Small intestine (tissue), 7 donors: Measurements from ENCODE around the gene MRPS14. TPM values are rescaled to one million over a fixed set of nuclear protein-coding genes. Genes with fewer than 3 reads are reported as not detected.

Experiments
- DNase-seq, 2 donors: peaks; one replicate each; pipeline versions ENCODE4 v3.0.0 to v3.0.0-alpha.2; 2013
- FAIRE-seq: peaks from 2 replicates; lab custom pipeline; 2012; peaks lifted over from hg19 to GRCh38; lab: Jason Lieb, UNC
- H3K27ac ChIP-seq, 3 donors: one replicate each; pipeline ENCODE4 v1.5.1; 2013; ENCODE audit warnings: low read length in 2 of 3, mild to moderate bottlenecking in 2 of 3, control low read depth in 1 of 3, inconsistent platforms in 1 of 3, low read depth in 1 of 3, moderate library complexity in 1 of 3
- H3K27me3 ChIP-seq, 3 donors: one replicate each; pipeline ENCODE4 v1.6.1; 2013; ENCODE audit warnings: low read length in 3 of 3, inconsistent platforms in 1 of 3; ENCODE audit not compliant: control insufficient read depth in 3 of 3, insufficient read depth in 3 of 3
- H3K36me3 ChIP-seq, 3 donors: one replicate each; pipeline ENCODE4 v1.6.1; 2013; ENCODE audit warnings: low read length in 3 of 3, inconsistent platforms in 1 of 3, low read depth in 1 of 3, mild to moderate bottlenecking in 1 of 3, moderate library complexity in 1 of 3; ENCODE audit not compliant: control insufficient read depth in 3 of 3, insufficient read depth in 2 of 3
- H3K4me1 ChIP-seq, 3 donors: one replicate each; pipeline ENCODE4 v1.6.1; 2013; ENCODE audit warnings: low read length in 2 of 3, inconsistent platforms in 1 of 3, low read depth in 1 of 3, mild to moderate bottlenecking in 1 of 3, moderate library complexity in 1 of 3; ENCODE audit not compliant: control insufficient read depth in 3 of 3, insufficient read depth in 2 of 3
- H3K4me3 ChIP-seq, 3 donors: one replicate each; pipeline ENCODE4 v1.5.1; 2013; ENCODE audit warnings: low read length in 3 of 3, control low read depth in 1 of 3, inconsistent platforms in 1 of 3, low read depth in 1 of 3, mild to moderate bottlenecking in 1 of 3, moderate library complexity in 1 of 3
- H3K9me3 ChIP-seq, 2 donors: one replicate each; pipeline ENCODE4 v1.6.1; 2013; ENCODE audit warnings: low read depth in 1 of 2, low read length in 1 of 2; ENCODE audit not compliant: control insufficient read depth in 2 of 2, insufficient read depth in 1 of 2
- WGBS, 3 donors: extraction: QIAGEN DNeasy Blood & Tissue Kit; methylation state at CpG; one replicate each; pipeline ENCODE4 v1.1.7; 2013; 5-methylcytosine and 5-hydroxymethylcytosine counted together
- polyA plus RNA-seq, 4 donors: library from polyadenylated mRNA; stranded (reverse) in 3 of 4; unstranded in 1 of 4; fragments of 200-250 nt in 3 of 4; fragments of 120-200 nt in 1 of 4; gene quantifications; one replicate each; pipeline versions ENCODE4 v1.2.1 to v1.2.3, GENCODE V29; 2013
- donor health status: healthy with polysubstance abuse.
- donor health status: control.
- donor health status: control.
- donor health status: Bipolar disorder and iron deficiency.
- donor health status: healthy.

Gene MRPS14
- polyA plus RNA-seq, 4 donors = 18.1 to 34.7 (median 25.6) TPM

- Histone ChIP-seq H3K4me1 (peaks cover 3 to 19% (median 5%) of the 10 kb centered on the region in 3 donors), H3K4me3 (no peak overlapping the region), H3K36me3 (peaks cover 0 to 27% (median 9%) of the 10 kb centered on the region in 3 donors), H3K27ac (peak overlapping the region in 1 of 3 donors; percentile 24), H3K27me3 (no peaks in the 10 kb centered on the region), H3K9me3 (no peaks in the 10 kb centered on the region)
- FAIRE-seq (no peak), DNase-seq (no peak)
- 52 to 74% (median 55%) methylated on average over 2 of the region's 2 CpGs for WGBS, 3 donors
Observed at GRCh38 chr1:174971902-174972301, 51.3 kb downstream of the MRPS14 start.

- H3K4me1 ChIP-seq = peaks cover 5 to 22% (median 5%) of the 10 kb centered on the region in 3 donors
- H3K9me3 ChIP-seq = no peaks in the 10 kb centered on the region
- DNase-seq (no peak), FAIRE-seq (no peak)
- no peak overlapping the region for H3K4me3 ChIP-seq
- no peaks in the 10 kb centered on the region for H3K27me3 ChIP-seq
- peaks cover 0 to 23% (median 9%) of the 10 kb centered on the region in 3 donors for H3K36me3 ChIP-seq
- peak overlapping the region in 2 of 3 donors; percentile 15 to 45 for H3K27ac ChIP-seq
Observed at GRCh38 chr1:174971466-174971865, 51.8 kb downstream of the MRPS14 start.

- FAIRE-seq (no peak), DNase-seq (no peak)
- WGBS, 3 donors = 78 to 94% (median 87%) methylated on average over 1 of the region's 1 CpG
- peaks cover 0 to 17% (median 6%) of the 10 kb centered on the region in 3 donors for H3K36me3 ChIP-seq
- no peaks in the 10 kb centered on the region for H3K9me3 ChIP-seq
- no peaks in the 10 kb centered on the region for H3K27me3 ChIP-seq
- peak overlapping the region in 2 of 3 donors; percentile 17 to 62 for H3K27ac ChIP-seq
- H3K4me1 ChIP-seq = peaks cover 9 to 36% (median 9%) of the 10 kb centered on the region in 3 donors
- H3K4me3 ChIP-seq = no peak overlapping the region
Observed at GRCh38 chr1:174969977-174970376, 53.2 kb downstream of the MRPS14 start.

- 57 to 70% (median 63%) methylated on average over 5 of the region's 5 CpGs for WGBS, 3 donors
- DNase-seq (peak; percentile 34 to 62), FAIRE-seq (no peak)
- H3K4me1 ChIP-seq = peaks cover 9 to 45% (median 12%) of the 10 kb centered on the region in 3 donors
- H3K36me3 ChIP-seq = peaks cover 0 to 9% (median 4%) of the 10 kb centered on the region in 3 donors
- no peak overlapping the region for H3K4me3 ChIP-seq
- H3K27me3 ChIP-seq = no peaks in the 10 kb centered on the region
- peak overlapping the region; percentile 17 to 89 (median 71) for H3K27ac ChIP-seq
- no peaks in the 10 kb centered on the region for H3K9me3 ChIP-seq
Observed at GRCh38 chr1:174968750-174969244, 54.4 kb downstream of the MRPS14 start.

- Histone ChIP-seq H3K27me3 (no peaks in the 10 kb centered on the region), H3K4me1 (peaks cover 9 to 50% (median 12%) of the 10 kb centered on the region in 3 donors), H3K36me3 (peaks cover 0 to 7% (median 4%) of the 10 kb centered on the region in 3 donors), H3K9me3 (no peaks in the 10 kb centered on the region), H3K4me3 (no peak overlapping the region), H3K27ac (peak overlapping the region; percentile 71 to 78 (median 72))
- FAIRE-seq (peak; percentile 57), DNase-seq (peak; percentile 61 to 79)
- 18 to 45% (median 22%) methylated on average over 4 of the region's 4 CpGs for WGBS, 3 donors
Observed at GRCh38 chr1:174967845-174968705, 55.1 kb downstream of the MRPS14 start.

- Histone ChIP-seq H3K9me3 (no peaks in the 10 kb centered on the region), H3K36me3 (peaks cover 0 to 7% (median 2%) of the 10 kb centered on the region in 3 donors), H3K27me3 (no peaks in the 10 kb centered on the region), H3K27ac (peak overlapping the region; percentile 71 to 92 (median 78)), H3K4me3 (peak overlapping the region in 1 of 3 donors; percentile 8), H3K4me1 (peaks cover 9 to 45% (median 12%) of the 10 kb centered on the region in 3 donors)
- no peak for FAIRE-seq
- peak in 1 of 2 donors; percentile 73 for DNase-seq
- 7 to 33% (median 12%) methylated on average over 1 of the region's 1 CpG for WGBS, 3 donors
Observed at GRCh38 chr1:174966008-174966572, 57.1 kb downstream of the MRPS14 start.

GRCh38 chr1:174965362-174966007 lies 57.7 kb downstream of the MRPS14 start:
- 40 to 53% (median 44%) methylated on average over 3 of the region's 3 CpGs for WGBS, 3 donors
- H3K36me3 ChIP-seq = peaks cover 0 to 7% (median 2%) of the 10 kb centered on the region in 3 donors
- peak overlapping the region in 1 of 3 donors; percentile 8 for H3K4me3 ChIP-seq
- H3K27ac ChIP-seq = peak overlapping the region; percentile 66 to 92 (median 71)
- no peaks in the 10 kb centered on the region for H3K27me3 ChIP-seq
- H3K4me1 ChIP-seq = peaks cover 9 to 49% (median 12%) of the 10 kb centered on the region in 3 donors
- FAIRE-seq (no peak), DNase-seq (peak in 1 of 2 donors; percentile 37)
- no peaks in the 10 kb centered on the region for H3K9me3 ChIP-seq

- FAIRE-seq (no peak), DNase-seq (peak in 1 of 2 donors; percentile 31)
- no peak overlapping the region for H3K4me3 ChIP-seq
- WGBS, 3 donors = 29 to 54% (median 31%) methylated on average over 1 of the region's 1 CpG
- no peaks in the 10 kb centered on the region for H3K27me3 ChIP-seq
- H3K4me1 ChIP-seq = peaks cover 9 to 50% (median 12%) of the 10 kb centered on the region in 3 donors
- no peaks in the 10 kb centered on the region for H3K9me3 ChIP-seq
- H3K27ac ChIP-seq = peak overlapping the region; percentile 66 to 92 (median 71)
- peaks cover 0 to 7% (median 1%) of the 10 kb centered on the region in 3 donors for H3K36me3 ChIP-seq
Observed at GRCh38 chr1:174964972-174965361, 58.3 kb downstream of the MRPS14 start.
